Colonic mucosa (tissue), 4 donors: Measurements from ENCODE around the gene METTL2B. TPM values are rescaled to one million over a fixed set of nuclear protein-coding genes. Genes with fewer than 3 reads are reported as not detected.

Experiments
- DNase-seq: peaks from one replicate; pipeline ENCODE4 v3.0.0-alpha.2; 2020
- H3K27ac ChIP-seq: fragments of 200-600 bp; one replicate; pipeline ENCODE4 v1.8.0; 2021
- H3K27me3 ChIP-seq: fragments of 200-600 bp; one replicate; pipeline ENCODE4 v1.8.0; 2021
- H3K36me3 ChIP-seq: fragments of 200-600 bp; one replicate; pipeline ENCODE4 v1.8.0; 2021
- H3K4me1 ChIP-seq: fragments of 200-600 bp; one replicate; pipeline ENCODE4 v1.8.0; 2021; ENCODE audit warnings: mild to moderate bottlenecking
- H3K4me3 ChIP-seq: fragments of 200-600 bp; one replicate; pipeline ENCODE4 v1.8.0; 2021
- H3K9ac ChIP-seq, 2 donors: one replicate each; pipeline ENCODE4 v1.7.0; 2013; ENCODE audit warnings: control low read depth in 2 of 2, low read depth in 2 of 2, low read length in 2 of 2
- H3K9me3 ChIP-seq: fragments of 200-600 bp; one replicate; pipeline ENCODE4 v1.8.0; 2021
- intact Hi-C: fragments of 100-400 bp; cut with DNase I; formaldehyde crosslinking; loops from one replicate; pipeline ENCODE4 v1.14.1; 2022
- total RNA-seq, 2 donors: library from RNA; stranded (reverse); fragmentation: NEBNext Ultra II Directional in 1 of 2; extraction: Animal tissue kit (Norgen Biotek cat#: 25700) in 1 of 2; gene quantifications; one replicate each; pipeline ENCODE4 v1.2.1, GENCODE V29; 2021
- TF ChIP-seq, protein P1 (sequence below): fragments of 200-600 bp; IDR thresholded peaks from one replicate; pipeline ENCODE4 v1.8.0; 2022; ENCODE audit warnings: antibody characterized with exemption, mild to moderate bottlenecking
- donor health status: healthy.
- donor health status: DM: no; HTN: no; CAD: no.
- donor health status: DM: no; HTN: no; CAD: no.

Gene METTL2B
- total RNA-seq, 2 donors from 2014 or later = 24.6 to 36.8 TPM

DNA sequence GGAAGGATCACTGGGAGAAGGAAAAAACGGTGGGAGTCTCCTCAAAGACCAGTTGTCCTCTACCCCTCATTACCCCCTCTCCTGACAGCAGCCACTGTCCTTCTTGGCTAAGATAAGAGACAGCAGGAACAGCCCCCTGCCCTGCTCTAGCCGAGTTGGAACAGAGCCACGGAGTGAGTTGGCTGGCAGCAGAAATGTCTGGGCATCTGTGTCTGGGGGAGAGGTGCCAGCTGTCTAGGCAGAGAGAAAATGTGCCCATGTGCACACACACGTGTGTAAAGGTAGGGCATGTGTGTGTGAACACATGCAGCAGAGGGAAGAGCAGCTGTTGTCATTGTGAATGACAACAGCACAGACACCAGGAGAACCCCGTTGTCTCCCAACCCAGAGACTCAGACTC lies 30.2 kb upstream of the METTL2B start:
- H3K4me1 ChIP-seq = peaks cover 6% of the 10 kb centered on the region
- H3K27me3 ChIP-seq = no peaks in the 10 kb centered on the region
- no peaks in the 10 kb centered on the region for H3K9me3 ChIP-seq
- TF ChIP-seq, protein P1, sequence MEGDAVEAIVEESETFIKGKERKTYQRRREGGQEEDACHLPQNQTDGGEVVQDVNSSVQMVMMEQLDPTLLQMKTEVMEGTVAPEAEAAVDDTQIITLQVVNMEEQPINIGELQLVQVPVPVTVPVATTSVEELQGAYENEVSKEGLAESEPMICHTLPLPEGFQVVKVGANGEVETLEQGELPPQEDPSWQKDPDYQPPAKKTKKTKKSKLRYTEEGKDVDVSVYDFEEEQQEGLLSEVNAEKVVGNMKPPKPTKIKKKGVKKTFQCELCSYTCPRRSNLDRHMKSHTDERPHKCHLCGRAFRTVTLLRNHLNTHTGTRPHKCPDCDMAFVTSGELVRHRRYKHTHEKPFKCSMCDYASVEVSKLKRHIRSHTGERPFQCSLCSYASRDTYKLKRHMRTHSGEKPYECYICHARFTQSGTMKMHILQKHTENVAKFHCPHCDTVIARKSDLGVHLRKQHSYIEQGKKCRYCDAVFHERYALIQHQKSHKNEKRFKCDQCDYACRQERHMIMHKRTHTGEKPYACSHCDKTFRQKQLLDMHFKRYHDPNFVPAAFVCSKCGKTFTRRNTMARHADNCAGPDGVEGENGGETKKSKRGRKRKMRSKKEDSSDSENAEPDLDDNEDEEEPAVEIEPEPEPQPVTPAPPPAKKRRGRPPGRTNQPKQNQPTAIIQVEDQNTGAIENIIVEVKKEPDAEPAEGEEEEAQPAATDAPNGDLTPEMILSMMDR = no peak
- no peak overlapping the region for H3K4me3 ChIP-seq
- H3K27ac ChIP-seq = no peak overlapping the region
- no peak for DNase-seq
- intact Hi-C loops = no loop called here
- no peak overlapping the region for H3K9ac ChIP-seq
- no peaks in the 10 kb centered on the region for H3K36me3 ChIP-seq

DNA sequence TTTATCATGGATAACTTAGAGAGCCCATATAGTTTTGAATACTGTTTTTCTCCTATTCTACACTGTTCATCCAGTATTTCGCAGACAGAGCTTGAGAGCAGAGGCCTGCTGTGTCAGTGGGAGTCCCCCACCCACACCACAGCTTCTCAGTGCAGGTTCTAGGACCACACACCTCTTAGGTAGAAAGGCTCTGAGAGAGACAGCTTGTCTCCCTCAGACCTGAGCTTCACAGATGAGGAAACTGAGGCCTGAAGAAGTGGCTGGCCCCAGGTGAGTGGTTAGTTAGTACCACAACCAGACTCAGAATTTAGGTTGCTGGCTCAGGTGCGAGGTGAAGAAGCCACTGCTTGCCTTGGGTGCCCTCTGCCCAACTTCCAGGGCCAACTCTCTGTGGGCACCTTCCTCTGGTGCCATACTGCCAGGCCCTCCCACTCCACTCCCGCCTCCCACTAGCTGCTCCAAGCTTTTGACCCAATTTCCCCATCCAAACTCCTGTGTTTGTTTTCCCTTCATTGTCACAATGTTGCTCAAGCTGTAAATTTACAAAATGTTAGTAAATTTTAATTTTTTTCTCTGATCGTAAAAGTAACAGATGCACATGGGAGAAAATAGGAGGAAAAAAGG lies 28.5 kb upstream of the METTL2B start:
- no peak overlapping the region for H3K4me3 ChIP-seq
- TF ChIP-seq, protein P1 = no peak
- H3K9me3 ChIP-seq = no peaks in the 10 kb centered on the region
- intact Hi-C loops = no loop called here
- no peak for DNase-seq
- no peak overlapping the region for H3K27ac ChIP-seq
- H3K27me3 ChIP-seq = no peaks in the 10 kb centered on the region
- H3K4me1 ChIP-seq = peaks cover 6% of the 10 kb centered on the region
- H3K9ac ChIP-seq = no peak overlapping the region
- H3K36me3 ChIP-seq = no peaks in the 10 kb centered on the region

DNA sequence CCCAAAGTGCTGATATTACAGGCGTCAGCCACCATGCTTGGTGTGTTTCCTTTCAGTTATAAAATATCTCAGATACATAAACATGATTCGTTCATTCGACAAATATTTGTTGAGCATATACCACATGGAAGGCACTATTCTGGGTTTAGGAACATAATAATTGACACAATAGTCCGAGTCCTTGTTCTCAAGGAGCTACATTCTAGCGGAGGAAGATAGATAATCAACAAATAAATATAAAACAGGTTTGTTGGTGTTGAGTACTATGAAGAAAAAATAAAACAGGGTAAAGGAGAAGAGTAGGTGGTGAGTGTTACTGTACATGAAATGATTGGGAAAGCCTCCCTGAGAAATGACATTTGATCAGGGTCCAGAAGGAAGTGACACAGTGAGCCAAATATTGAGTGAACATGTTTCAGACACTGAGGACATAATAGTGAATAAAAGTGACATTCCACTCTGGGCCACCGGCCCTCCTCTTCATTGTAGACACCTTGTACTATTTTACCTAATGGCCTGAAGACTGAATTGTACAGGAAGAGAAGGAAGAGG lies 27.7 kb upstream of the METTL2B start:
- Histone ChIP-seq H3K4me1 (peaks cover 3% of the 10 kb centered on the region), H3K9ac (no peak overlapping the region), H3K36me3 (no peaks in the 10 kb centered on the region), H3K27ac (no peak overlapping the region), H3K9me3 (no peaks in the 10 kb centered on the region), H3K27me3 (no peaks in the 10 kb centered on the region), H3K4me3 (no peak overlapping the region)
- TF ChIP-seq, protein P1 = no peak
- no peak for DNase-seq
- intact Hi-C loops = no loop called here

DNA sequence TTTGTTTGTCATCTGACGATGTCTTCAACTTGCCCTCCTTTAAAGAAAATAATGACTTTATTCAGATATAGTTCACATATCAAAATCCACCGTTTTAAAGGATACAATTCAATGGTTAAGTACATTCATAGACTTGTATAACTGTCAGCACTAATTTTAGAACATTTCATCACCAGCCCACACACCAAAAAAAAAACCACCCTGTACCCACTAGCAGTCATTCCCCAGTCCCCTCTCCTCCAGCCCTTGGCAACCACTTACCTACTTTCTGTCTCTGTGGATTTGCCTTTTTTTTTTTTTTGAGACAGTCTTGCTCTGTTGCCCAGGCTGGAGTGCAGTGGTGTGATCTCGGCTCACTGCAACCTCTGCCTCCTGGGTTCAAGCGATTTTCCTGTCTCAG lies 26.1 kb upstream of the METTL2B start:
- intact Hi-C loops = no loop called here
- H3K27ac ChIP-seq = no peak overlapping the region
- no peaks in the 10 kb centered on the region for H3K36me3 ChIP-seq
- H3K4me1 ChIP-seq = no peaks in the 10 kb centered on the region
- DNase-seq = no peak
- no peak overlapping the region for H3K9ac ChIP-seq
- TF ChIP-seq, protein P1 = no peak
- H3K27me3 ChIP-seq = no peaks in the 10 kb centered on the region
- no peaks in the 10 kb centered on the region for H3K9me3 ChIP-seq
- H3K4me3 ChIP-seq = no peak overlapping the region

DNA sequence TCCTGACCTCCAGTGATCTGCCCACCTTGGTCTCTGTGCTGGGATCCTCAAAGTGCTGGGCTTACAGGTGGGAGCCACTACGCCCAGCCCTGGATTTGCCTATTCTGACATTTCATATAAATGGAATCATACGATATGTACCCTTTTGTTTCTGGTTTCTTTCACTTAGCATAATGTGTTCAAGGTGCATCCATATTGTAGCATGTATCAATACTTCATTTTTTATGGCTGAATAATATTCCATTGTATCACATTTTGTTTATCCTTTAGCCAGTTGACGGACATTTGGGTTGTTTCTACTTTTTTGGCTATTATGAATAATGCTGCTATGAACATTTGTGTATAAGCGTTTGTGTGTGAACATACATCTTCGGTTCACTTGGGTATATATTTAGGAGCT lies 25.6 kb upstream of the METTL2B start:
- no peak overlapping the region for H3K9ac ChIP-seq
- no peak overlapping the region for H3K27ac ChIP-seq
- H3K4me1 ChIP-seq = no peaks in the 10 kb centered on the region
- intact Hi-C loops = no loop called here
- no peak for DNase-seq
- no peak overlapping the region for H3K4me3 ChIP-seq
- H3K36me3 ChIP-seq = no peaks in the 10 kb centered on the region
- H3K27me3 ChIP-seq = no peaks in the 10 kb centered on the region
- no peaks in the 10 kb centered on the region for H3K9me3 ChIP-seq
- TF ChIP-seq, protein P1 = no peak
